Mucosa of descending colon (tissue), 3 donors: ENCODE measurements around the gene UQCC3. TPM values are rescaled to one million over a fixed set of nuclear protein-coding genes. Genes with fewer than 3 reads are reported as not detected.

ENCODE experiments used
- ATAC-seq: fragments of 200-7000 bp; cut with Tn5 transposase; one replicate; pipeline ENCODE4 v1.9.1; 2020; ENCODE audit warnings: mild to moderate bottlenecking, moderate library complexity
- DNase-seq, 3 donors: peaks; one replicate each; pipeline ENCODE4 v3.0.0-alpha.2; 2020
- H3K36me3 ChIP-seq: fragments of 200-600 bp; one replicate; pipeline ENCODE4 v1.8.0; 2021; ENCODE audit warnings: low read depth, mild to moderate bottlenecking
- H3K4me1 ChIP-seq: fragments of 200-600 bp; one replicate; pipeline ENCODE4 v1.8.0; 2021; ENCODE audit warnings: low read depth, mild to moderate bottlenecking
- H3K4me3 ChIP-seq: fragments of 200-600 bp; one replicate; pipeline ENCODE4 v1.8.0; 2021; ENCODE audit warnings: mild to moderate bottlenecking
- H3K9me3 ChIP-seq: fragments of 200-600 bp; one replicate; pipeline ENCODE4 v1.8.0; 2021; ENCODE audit warnings: mild to moderate bottlenecking
- intact Hi-C, 2 donors: fragments of 100-400 bp; cut with DNase I in 1 of 2; cut with micrococcal nuclease in 1 of 2; formaldehyde crosslinking; loops; one replicate each; pipeline versions ENCODE4 v1.11.0 to v1.11.1; 2022; cut with DNase I, micrococcal nuclease
- total RNA-seq, 3 donors: library from RNA; stranded (reverse); fragmentation: NEBNext Ultra II Directional in 2 of 3; extraction: Animal tissue kit (Norgen Biotek cat#: 25700) in 2 of 3; gene quantifications; one replicate each; pipeline versions ENCODE4 v1.2.1 to v1.2.4, GENCODE V29; 2021 to 2023
- TF ChIP-seq, protein P1 (sequence below): fragments of 200-600 bp; IDR thresholded peaks from one replicate; pipeline ENCODE4 v1.8.0; 2022; ENCODE audit warnings: antibody characterized with exemption, mild to moderate bottlenecking
- donor health status: DM: no; HTN: no; CAD: no; lungs with moderate emphysema.
- donor health status: DM: no; HTN: no; CAD: no.
- donor health status: DM: no; HTN: yes; CAD: no.

UQCC3 gene
- total RNA-seq, 3 donors from 2014 or later = 9.0 to 12.1 (median 10.8) TPM

- ATAC-seq (no peak), DNase-seq (no peak)
- Histone ChIP-seq H3K9me3 (no peaks in the 10 kb centered on the region), H3K36me3 (peaks cover 55% of the 10 kb centered on the region), H3K4me3 (no peak overlapping the region), H3K4me1 (peaks cover 5% of the 10 kb centered on the region)
- intact Hi-C loops = no loop called here
- TF ChIP-seq, protein P1, sequence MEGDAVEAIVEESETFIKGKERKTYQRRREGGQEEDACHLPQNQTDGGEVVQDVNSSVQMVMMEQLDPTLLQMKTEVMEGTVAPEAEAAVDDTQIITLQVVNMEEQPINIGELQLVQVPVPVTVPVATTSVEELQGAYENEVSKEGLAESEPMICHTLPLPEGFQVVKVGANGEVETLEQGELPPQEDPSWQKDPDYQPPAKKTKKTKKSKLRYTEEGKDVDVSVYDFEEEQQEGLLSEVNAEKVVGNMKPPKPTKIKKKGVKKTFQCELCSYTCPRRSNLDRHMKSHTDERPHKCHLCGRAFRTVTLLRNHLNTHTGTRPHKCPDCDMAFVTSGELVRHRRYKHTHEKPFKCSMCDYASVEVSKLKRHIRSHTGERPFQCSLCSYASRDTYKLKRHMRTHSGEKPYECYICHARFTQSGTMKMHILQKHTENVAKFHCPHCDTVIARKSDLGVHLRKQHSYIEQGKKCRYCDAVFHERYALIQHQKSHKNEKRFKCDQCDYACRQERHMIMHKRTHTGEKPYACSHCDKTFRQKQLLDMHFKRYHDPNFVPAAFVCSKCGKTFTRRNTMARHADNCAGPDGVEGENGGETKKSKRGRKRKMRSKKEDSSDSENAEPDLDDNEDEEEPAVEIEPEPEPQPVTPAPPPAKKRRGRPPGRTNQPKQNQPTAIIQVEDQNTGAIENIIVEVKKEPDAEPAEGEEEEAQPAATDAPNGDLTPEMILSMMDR = no peak
Observed at GRCh38 chr11:62719302-62719978, 48.0 kb downstream of the UQCC3 start.

- no peak for DNase-seq
Observed at GRCh38 chr11:62721994-62722393, 50.5 kb downstream of the UQCC3 start.

More at GRCh38 chr11:62721994-62722393, 50.5 kb downstream of the UQCC3 start:
- Histone ChIP-seq H3K9me3 (no peaks in the 10 kb centered on the region), H3K4me1 (peaks cover 17% of the 10 kb centered on the region), H3K36me3 (peaks cover 45% of the 10 kb centered on the region), H3K4me3 (no peak overlapping the region)
- intact Hi-C loops = no loop called here
- no peak for ATAC-seq
- TF ChIP-seq, protein P1 = no peak

Other genes with a start within 250 kb of the UQCC3 start
- 1,000 to 10,000 TPM in 1 of 3 donors, 100 to 1,000 TPM in 2; 473 to 1,283 (median 535) TPM for gene AHNAK, start 124.9 kb upstream of the UQCC3 start, total RNA-seq
- 1,000 to 10,000 TPM; 1,059 to 1,365 (median 1,164) TPM for gene EEF1G, start 97.8 kb upstream of the UQCC3 start, total RNA-seq
- 10 to 100 TPM; 11.9 to 19.8 (median 13.3) TPM for gene TUT1, start 80.2 kb upstream of the UQCC3 start, total RNA-seq
- 10 to 100 TPM; 70.7 to 92.1 (median 89.6) TPM for gene MTA2, start 69.8 kb upstream of the UQCC3 start, total RNA-seq
- gene EML3, start 58.9 kb upstream of the UQCC3 start, total RNA-seq = 10 to 100 TPM; 54.6 to 57.7 (median 57.7) TPM
- 10 to 100 TPM in 1 of 3 donors, 1 to 10 TPM in 2; 2.7 to 11.9 (median 3.8) TPM for gene ROM1, start 58.4 kb upstream of the UQCC3 start, total RNA-seq
- 10 to 100 TPM; 27.3 to 34.2 (median 29.1) TPM for gene B3GAT3, start 49.7 kb upstream of the UQCC3 start, total RNA-seq
- gene GANAB, start 25.1 kb upstream of the UQCC3 start, total RNA-seq = 100 to 1,000 TPM; 202 to 232 (median 223) TPM
- 10 to 100 TPM; 15.4 to 17.6 (median 16.7) TPM for gene INTS5, start 18.4 kb upstream of the UQCC3 start, total RNA-seq
- gene C11orf98, start 6.5 kb upstream of the UQCC3 start, total RNA-seq = 10 to 100 TPM; 39.7 to 54.2 (median 53.1) TPM
- 10 to 100 TPM; 11.6 to 18.6 (median 13.3) TPM for gene CSKMT, start 6.4 kb upstream of the UQCC3 start, total RNA-seq
- gene LBHD1, start 594 bp downstream of the UQCC3 start, total RNA-seq = 10 to 100 TPM in 2 of 3 donors, 1 to 10 TPM in 1; 7.4 to 10.6 (median 10.6) TPM
- 100 to 1,000 TPM in 1 of 3 donors, 10 to 100 TPM in 2; 79.2 to 138 (median 87.3) TPM for gene UBXN1, start 7.4 kb downstream of the UQCC3 start, total RNA-seq
- gene LRRN4CL, start 17.9 kb downstream of the UQCC3 start, total RNA-seq = 10 to 100 TPM in 1 of 3 donors, 1 to 10 TPM in 2; 1.2 to 11.5 (median 5.6) TPM
- gene BSCL2, start 35.8 kb downstream of the UQCC3 start, total RNA-seq = 10 to 100 TPM; 59.0 to 63.4 (median 61.0) TPM
- 1 to 10 TPM in 1 of 3 donors, under 1 TPM in 2; 0.35 to 5.2 (median 0.92) TPM for gene GNG3, start 36.0 kb downstream of the UQCC3 start, total RNA-seq
- gene HNRNPUL2, start 55.8 kb downstream of the UQCC3 start, total RNA-seq = 10 to 100 TPM; 53.0 to 70.3 (median 58.6) TPM
- gene TTC9C, start 56.8 kb downstream of the UQCC3 start, total RNA-seq = 10 to 100 TPM; 27.7 to 31.8 (median 29.3) TPM
- 10 to 100 TPM; 10.9 to 15.6 (median 13.0) TPM for gene ZBTB3, start 82.5 kb downstream of the UQCC3 start, total RNA-seq
- 10 to 100 TPM; 39.4 to 49.6 (median 41.5) TPM for gene POLR2G, start 89.9 kb downstream of the UQCC3 start, total RNA-seq
- 10 to 100 TPM; 17.0 to 23.5 (median 17.1) TPM for gene TAF6L, start 99.7 kb downstream of the UQCC3 start, total RNA-seq
- gene TMEM179B, start 115.7 kb downstream of the UQCC3 start, total RNA-seq = 10 to 100 TPM; 39.8 to 62.2 (median 54.0) TPM
- gene TMEM223, start 120.3 kb downstream of the UQCC3 start, total RNA-seq = 10 to 100 TPM; 12.8 to 16.6 (median 14.8) TPM
- 100 to 1,000 TPM in 1 of 3 donors, 10 to 100 TPM in 2; 46.7 to 103 (median 55.0) TPM for gene NXF1, start 133.8 kb downstream of the UQCC3 start, total RNA-seq
- gene STX5, start 160.4 kb downstream of the UQCC3 start, total RNA-seq = 10 to 100 TPM; 38.7 to 44.3 (median 41.7) TPM
- gene TEX54, start 161.2 kb downstream of the UQCC3 start, total RNA-seq = not detected
- 10 to 100 TPM; 35.0 to 42.4 (median 38.8) TPM for gene WDR74, start 167.9 kb downstream of the UQCC3 start, total RNA-seq
- gene SLC3A2, start 209.2 kb downstream of the UQCC3 start, total RNA-seq = 100 to 1,000 TPM; 116 to 127 (median 124) TPM
- gene CHRM1, start 249.7 kb downstream of the UQCC3 start, total RNA-seq = 1 to 10 TPM in 1 of 3 donors, under 1 TPM in 2; 0.89 to 1.4 (median 0.96) TPM